SK-N-SH (cell line): Measurements from ENCODE around the gene CD300C. TPM values are rescaled to one million over a fixed set of nuclear protein-coding genes. Genes with fewer than 3 reads are reported as not detected.

Experiments
- CTCF ChIA-PET: fragments of 300-600, 350-600 bp; formaldehyde crosslinking; extraction: SDS; loops from one replicate; lab custom pipeline; 2021; lab: Yijun Ruan, JAX
- POLR2A ChIA-PET: fragments of 350-600 bp; sonication (Branson Sonifier 250); formaldehyde crosslinking; extraction: SDS; loops from one replicate; lab custom pipeline; 2020; ENCODE audit warnings: antibody characterized with exemption, inconsistent platforms; lab: Yijun Ruan, JAX
- DNase-seq: peaks from one replicate; pipeline ENCODE4 v3.0.0; 2012
- H2AFZ ChIP-seq: fragments of 200-600 bp; sonication (generic); 2 replicates; pipeline ENCODE4 v1.8.1; 2016; ENCODE audit warnings: antibody characterized with exemption, mild to moderate bottlenecking, low read depth
- H3F3A ChIP-seq: fragments of 200-600 bp; sonication (generic); replicated peaks from 2 replicates; pipeline ENCODE3; 2016; ENCODE audit warnings: antibody characterized with exemption, mild to moderate bottlenecking; ENCODE audit not compliant: insufficient read depth
- H3K27ac ChIP-seq, 2 experiments: fragments of 200-500 bp in 1 of 2; fragments of 200-600 bp in 1 of 2; sonication (Bioruptor generic) in 1 of 2; sonication (generic), shearing (Covaris generic) in 1 of 2; 2 replicates each; pipeline versions ENCODE4 v1.5.1 to v1.6.1; 2014 to 2016; ENCODE audit warnings: low read depth in 2 of 2, inconsistent platforms in 1 of 2, low read length in 1 of 2, mild to moderate bottlenecking in 1 of 2, mixed read lengths in 1 of 2
- H3K27me3 ChIP-seq: fragments of 200-600 bp; sonication (generic), shearing (Covaris generic); 2 replicates; pipeline ENCODE4 v1.6.1; 2016; ENCODE audit warnings: mixed run types; ENCODE audit not compliant: insufficient read depth
- H3K36me3 ChIP-seq, 2 experiments: fragments of 200-500 bp in 1 of 2; fragments of 200-600 bp in 1 of 2; sonication (Bioruptor generic) in 1 of 2; sonication (generic) in 1 of 2; replicated peaks in 1 of 2; 2 replicates each; pipeline versions ENCODE3 to v1.5.1; 2014 to 2016; ENCODE audit warnings: low read length in 1 of 2, mild to moderate bottlenecking in 1 of 2; ENCODE audit not compliant: insufficient read depth in 2 of 2, control insufficient read depth in 1 of 2
- H3K4me1 ChIP-seq, 2 experiments: fragments of 200-500 bp in 1 of 2; fragments of 200-600 bp in 1 of 2; sonication (Bioruptor generic) in 1 of 2; sonication (generic), shearing (Covaris generic) in 1 of 2; 2 replicates each; pipeline versions ENCODE4 v1.5.1 to v1.6.1; 2014 to 2016; ENCODE audit warnings: low read depth in 1 of 2, low read length in 1 of 2, mixed run types in 1 of 2; ENCODE audit not compliant: insufficient read depth in 2 of 2, control insufficient read depth in 1 of 2
- H3K4me2 ChIP-seq: fragments of 200-600 bp; sonication (generic), shearing (Covaris generic); 2 replicates; pipeline ENCODE4 v1.6.1; 2017; ENCODE audit warnings: mixed run types
- H3K4me3 ChIP-seq, 2 experiments: fragments of 200-500 bp in 1 of 2; fragments of 200-600 bp in 1 of 2; sonication (Bioruptor generic) in 1 of 2; sonication (generic), shearing (Covaris generic) in 1 of 2; 2 replicates each; pipeline versions ENCODE4 v1.5.1 to v1.8.1; 2014 to 2016; ENCODE audit warnings: low read depth in 2 of 2, inconsistent platforms in 1 of 2, low read length in 1 of 2, mild to moderate bottlenecking in 1 of 2, mixed read lengths in 1 of 2, moderate library complexity in 1 of 2
- H3K79me2 ChIP-seq: fragments of 200-600 bp; sonication (generic); 2 replicates; pipeline ENCODE4 v1.8.1; 2017; ENCODE audit warnings: mild to moderate bottlenecking; ENCODE audit not compliant: insufficient read depth
- H3K9ac ChIP-seq: fragments of 200-600 bp; sonication (generic); 2 replicates; pipeline ENCODE4 v1.6.1; 2017; ENCODE audit warnings: mixed run types
- H3K9me2 ChIP-seq: fragments of 200-600 bp; sonication (generic); 2 replicates; pipeline ENCODE4 v1.6.1; 2017; ENCODE audit warnings: mixed run types
- H3K9me3 ChIP-seq: fragments of 200-600 bp; sonication (generic); 2 replicates; pipeline ENCODE4 v1.6.1; 2017; ENCODE audit warnings: mixed run types, mild to moderate bottlenecking, moderate library complexity
- H4K20me1 ChIP-seq: fragments of 200-600 bp; sonication (generic); 2 replicates; pipeline ENCODE4 v1.6.1; 2017; ENCODE audit warnings: mild to moderate bottlenecking, mixed run types; ENCODE audit not compliant: insufficient read depth
- CHD2 ChIP-seq: fragments of 150-350 bp; IDR thresholded peaks from 2 replicates; pipeline ENCODE4 v1.6.1; 2018; ENCODE audit warnings: low read length; ENCODE audit not compliant: partially characterized antibody
- ELF1 ChIP-seq: IDR thresholded peaks from 2 replicates; pipeline ENCODE4 v1.4.0; 2012
- FOSL2 ChIP-seq: IDR thresholded peaks from 2 replicates; pipeline ENCODE4 v1.4.0; 2012; ENCODE audit warnings: low read depth, mild to moderate bottlenecking, moderate library complexity, borderline replicate concordance
- FOXJ3 ChIP-seq: sonication (generic); formaldehyde crosslinking; IDR thresholded peaks from 2 replicates; pipeline ENCODE4 v1.5.1; 2020; ENCODE audit warnings: mild to moderate bottlenecking, missing genetic modification reagents
- FOXM1 ChIP-seq: IDR thresholded peaks from 2 replicates; pipeline ENCODE4 v1.4.0; 2012; ENCODE audit warnings: low read depth, mild to moderate bottlenecking
- GATA2 ChIP-seq: sonication (generic); formaldehyde crosslinking; IDR thresholded peaks from 2 replicates; pipeline ENCODE4 v1.5.0; 2020; ENCODE audit warnings: mild to moderate bottlenecking, missing genetic modification reagents
- IRF3 ChIP-seq: fragments of 150-350 bp; IDR thresholded peaks from 2 replicates; pipeline ENCODE4 v1.6.1; 2016; ENCODE audit warnings: mild to moderate bottlenecking, low read depth, low read length
- JUND ChIP-seq: IDR thresholded peaks from 2 replicates; pipeline ENCODE4 v1.4.0; 2012
- MEF2A ChIP-seq: IDR thresholded peaks from 2 replicates; pipeline ENCODE4 v1.4.0; 2012; ENCODE audit warnings: low read depth, borderline replicate concordance
- MXI1 ChIP-seq: IDR thresholded peaks from 2 replicates; pipeline ENCODE4 v1.6.1; 2012; ENCODE audit warnings: mild to moderate bottlenecking, low read depth, low read length, improper control_type of control experiment
- NRF1 ChIP-seq: IDR thresholded peaks from 2 replicates; pipeline ENCODE4 v1.6.1; 2012; ENCODE audit warnings: low read depth, mild to moderate bottlenecking, low read length
- PBX3 ChIP-seq: IDR thresholded peaks from 2 replicates; pipeline ENCODE4; 2012
- RAD21 ChIP-seq: IDR thresholded peaks from 2 replicates; pipeline ENCODE4 v1.6.1; 2012; ENCODE audit warnings: mild to moderate bottlenecking, low read length
- REST ChIP-seq: IDR thresholded peaks from 2 replicates; pipeline ENCODE4 v1.6.1; 2012; ENCODE audit warnings: mild to moderate bottlenecking, low read depth, low read length, moderate library complexity
- RXRA ChIP-seq: IDR thresholded peaks from 2 replicates; pipeline ENCODE4 v1.4.0; 2012; ENCODE audit warnings: low read depth, mild to moderate bottlenecking, borderline replicate concordance
- TAF1 ChIP-seq: IDR thresholded peaks from 2 replicates; pipeline ENCODE4 v1.6.1; 2012; ENCODE audit warnings: low read depth, mild to moderate bottlenecking, low read length, moderate library complexity, borderline replicate concordance
- TEAD4 ChIP-seq: IDR thresholded peaks from 2 replicates; pipeline ENCODE4 v1.4.0; 2012; ENCODE audit warnings: mild to moderate bottlenecking, borderline replicate concordance; ENCODE audit not compliant: insufficient read depth
- YY1 ChIP-seq: IDR thresholded peaks from 2 replicates; pipeline ENCODE4 v1.4.0; 2012; ENCODE audit warnings: low read depth, mild to moderate bottlenecking
- ZBTB33 ChIP-seq: IDR thresholded peaks from 2 replicates; pipeline ENCODE4 v1.4.0; 2012; ENCODE audit warnings: low read depth, borderline replicate concordance
- WGBS: methylation state at CpG from one replicate; pipeline ENCODE4 v1.1.6; 2017; ENCODE audit warnings: low lambda C conversion rate; 5-methylcytosine and 5-hydroxymethylcytosine counted together
- polyA plus RNA-seq, 3 experiments: library from polyadenylated mRNA; depleted of rRNA; stranded (reverse); fragments of >200 nt; gene quantifications; 2 replicates each; pipeline ENCODE4 v1.2.3, GENCODE V29; 2012

Gene CD300C
- polyA plus RNA-seq, 1 of the 3 experiments (the other 2 are of a cell fraction), result not detected

- H3K79me2 ChIP-seq, result no peaks in the 10 kb centered on the region
- H3K9me2 ChIP-seq, result no peaks in the 10 kb centered on the region
- CTCF ChIA-PET, result no interaction called here
- POLR2A ChIA-PET, result no interaction called here
- H3F3A ChIP-seq, result no peaks in the 10 kb centered on the region
- no peaks in the 10 kb centered on the region for H3K27me3 ChIP-seq
- no peaks in the 10 kb centered on the region for H3K4me1 ChIP-seq
- no peak overlapping the region for H3K27ac ChIP-seq
- no peak overlapping the region for H3K4me3 ChIP-seq
- H2AFZ ChIP-seq, result no peak overlapping the region
- H3K9me3 ChIP-seq, result no peaks in the 10 kb centered on the region
- TF ChIP-seq CHD2, result no peak
- no peak for TF ChIP-seq GATA2
- no peak for TF ChIP-seq YY1
- TF ChIP-seq RXRA, result no peak
- no peak for TF ChIP-seq ZBTB33
- TF ChIP-seq PBX3, result no peak
- TF ChIP-seq FOXM1, result no peak
- TF ChIP-seq IRF3, result no peak
- TF ChIP-seq ELF1, result no peak
- no peak for TF ChIP-seq MXI1
- no peak for TF ChIP-seq RAD21
- TF ChIP-seq MEF2A, result no peak
- TF ChIP-seq TAF1, result no peak
- TF ChIP-seq FOXJ3 (CRISPR knock-in tag), result no peak
- no peak for TF ChIP-seq TEAD4
- TF ChIP-seq NRF1, result no peak
- no peak for TF ChIP-seq JUND
- TF ChIP-seq REST, result no peak
- TF ChIP-seq FOSL2, result no peak
- H3K4me2 ChIP-seq, result no peak overlapping the region
- no peaks in the 10 kb centered on the region for H3K36me3 ChIP-seq
- no peak for DNase-seq
- 16% methylated on average over 3 of the region's 3 CpGs for WGBS
- no peaks in the 10 kb centered on the region for H4K20me1 ChIP-seq
- no peak overlapping the region for H3K9ac ChIP-seq
These were observed 9.0 kb downstream of the CD300C start for GRCh38 chr17:74536890-74537289.
